DND-41 (cell line): ENCODE results near the gene C9orf85.

Source experiments
- EZH2 ChIP-seq: IDR thresholded peaks from 3 replicates; pipeline ENCODE4 v1.6.1; 2012; ENCODE audit warnings: borderline replicate concordance, low read depth, mild to moderate bottlenecking, moderate library complexity, low read length, inconsistent platforms; ENCODE audit not compliant: severe bottlenecking
- TF ChIP-seq, protein P1 (sequence below): IDR thresholded peaks from 2 replicates; pipeline ENCODE4 v1.5.1; 2012; ENCODE audit warnings: borderline replicate concordance, low read length, moderate library complexity, mild to moderate bottlenecking; ENCODE audit not compliant: poor library complexity, severe bottlenecking; ENCODE audit errors: extremely low read depth

- TF ChIP-seq, protein P1, sequence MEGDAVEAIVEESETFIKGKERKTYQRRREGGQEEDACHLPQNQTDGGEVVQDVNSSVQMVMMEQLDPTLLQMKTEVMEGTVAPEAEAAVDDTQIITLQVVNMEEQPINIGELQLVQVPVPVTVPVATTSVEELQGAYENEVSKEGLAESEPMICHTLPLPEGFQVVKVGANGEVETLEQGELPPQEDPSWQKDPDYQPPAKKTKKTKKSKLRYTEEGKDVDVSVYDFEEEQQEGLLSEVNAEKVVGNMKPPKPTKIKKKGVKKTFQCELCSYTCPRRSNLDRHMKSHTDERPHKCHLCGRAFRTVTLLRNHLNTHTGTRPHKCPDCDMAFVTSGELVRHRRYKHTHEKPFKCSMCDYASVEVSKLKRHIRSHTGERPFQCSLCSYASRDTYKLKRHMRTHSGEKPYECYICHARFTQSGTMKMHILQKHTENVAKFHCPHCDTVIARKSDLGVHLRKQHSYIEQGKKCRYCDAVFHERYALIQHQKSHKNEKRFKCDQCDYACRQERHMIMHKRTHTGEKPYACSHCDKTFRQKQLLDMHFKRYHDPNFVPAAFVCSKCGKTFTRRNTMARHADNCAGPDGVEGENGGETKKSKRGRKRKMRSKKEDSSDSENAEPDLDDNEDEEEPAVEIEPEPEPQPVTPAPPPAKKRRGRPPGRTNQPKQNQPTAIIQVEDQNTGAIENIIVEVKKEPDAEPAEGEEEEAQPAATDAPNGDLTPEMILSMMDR = no peak
- no peak for TF ChIP-seq EZH2
These were observed 15.5 kb upstream of the C9orf85 start for GRCh38 chr9:71895955-71896354.
